OCI-LY3 (cell line): Measurements from ENCODE around the gene CACTIN.

ENCODE experiments used
- H2AFZ ChIP-seq: fragments of 200-600, 300-600 bp; shearing (Covaris generic); 2 replicates; pipeline ENCODE4 v1.6.0; 2014; ENCODE audit warnings: antibody characterized with exemption, low read depth, low read length
- H3K27ac ChIP-seq: fragments of 200-600, 300-600 bp; sonication (generic); 2 replicates; pipeline ENCODE4 v1.5.1; 2014; ENCODE audit warnings: mild to moderate bottlenecking, low read length, moderate library complexity, mixed read lengths
- H3K27me3 ChIP-seq: fragments of 200-600, 300-600 bp; sonication (generic); 2 replicates; pipeline ENCODE4 v1.6.1; 2014; ENCODE audit warnings: low read depth, low read length, mixed read lengths
- H3K36me3 ChIP-seq: fragments of 200-600, 300-600 bp; sonication (generic); replicated peaks from 2 replicates; pipeline ENCODE3; 2014; ENCODE audit warnings: low read depth, low read length, mixed read lengths
- H3K4me1 ChIP-seq: fragments of 300-600, 200-600 bp; sonication (generic); 2 replicates; pipeline ENCODE4 v1.6.1; 2014; ENCODE audit warnings: low read length, mixed read lengths
- H3K4me2 ChIP-seq: fragments of 200-600, 300-600 bp; sonication (generic); 2 replicates; pipeline ENCODE4 v1.6.1; 2014; ENCODE audit warnings: low read length, mixed read lengths
- H3K4me3 ChIP-seq: fragments of 300-600, 200-600 bp; sonication (generic); 2 replicates; pipeline ENCODE4 v1.5.1; 2014; ENCODE audit warnings: antibody characterized with exemption, mild to moderate bottlenecking, low read length, moderate library complexity
- H3K79me2 ChIP-seq: fragments of 300-600, 200-600 bp; shearing (Covaris generic); 2 replicates; pipeline ENCODE4 v1.6.1; 2014; ENCODE audit warnings: mild to moderate bottlenecking, low read length, mixed read lengths
- H3K9ac ChIP-seq: fragments of 300-600, 200-600 bp; shearing (Covaris generic); 2 replicates; pipeline ENCODE4 v1.6.0; 2014; ENCODE audit warnings: mild to moderate bottlenecking, low read length, moderate library complexity
- H3K9me3 ChIP-seq: fragments of 200-600, 300-600 bp; shearing (Covaris generic); 2 replicates; pipeline ENCODE4 v1.6.1; 2014; ENCODE audit warnings: low read length, mixed read lengths; ENCODE audit not compliant: insufficient read depth
- H4K20me1 ChIP-seq: fragments of 200-600, 300-600 bp; sonication (generic); 2 replicates; pipeline ENCODE4 v1.6.1; 2016; ENCODE audit warnings: low read length, mixed read lengths; ENCODE audit not compliant: insufficient read depth
- EZH2phosphoT487 ChIP-seq: fragments of 200-600 bp; shearing (Covaris generic); IDR thresholded peaks from 2 replicates; pipeline ENCODE4 v1.6.1; 2018; ENCODE audit warnings: antibody characterized with exemption, mixed run types, low read depth
- TF ChIP-seq, protein P1 (sequence below): fragments of 200-600, 300-600 bp; sonication (generic); IDR thresholded peaks from 2 replicates; pipeline ENCODE4 v1.5.1; 2014; ENCODE audit warnings: antibody characterized with exemption, low read length, low read depth

CACTIN gene

DNA sequence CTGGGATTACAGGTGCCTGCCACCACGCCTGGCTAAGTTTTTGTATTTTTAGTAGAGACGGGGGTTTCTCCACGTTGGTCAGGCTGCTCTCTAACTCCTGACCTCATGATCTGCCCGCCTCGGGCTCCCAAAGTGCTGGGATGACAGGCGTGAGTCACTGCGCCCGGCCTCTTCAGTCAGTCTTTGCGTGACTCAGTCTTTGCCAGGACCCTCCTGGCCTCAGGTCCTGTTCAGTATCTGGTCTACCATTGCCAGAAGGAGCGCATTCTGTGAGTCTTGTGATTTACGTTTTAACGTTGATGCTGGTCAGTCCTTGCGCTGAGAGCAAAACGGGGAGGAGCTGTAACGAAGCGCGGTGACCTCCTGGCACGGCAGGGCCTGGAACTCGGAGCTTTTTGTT lies 61.5 kb downstream of the CACTIN start:
- Histone ChIP-seq H3K4me2 (no peak overlapping the region), H3K27ac (no peak overlapping the region)
- TF ChIP-seq EZH2phosphoT487, result no peak
- TF ChIP-seq, protein P1, sequence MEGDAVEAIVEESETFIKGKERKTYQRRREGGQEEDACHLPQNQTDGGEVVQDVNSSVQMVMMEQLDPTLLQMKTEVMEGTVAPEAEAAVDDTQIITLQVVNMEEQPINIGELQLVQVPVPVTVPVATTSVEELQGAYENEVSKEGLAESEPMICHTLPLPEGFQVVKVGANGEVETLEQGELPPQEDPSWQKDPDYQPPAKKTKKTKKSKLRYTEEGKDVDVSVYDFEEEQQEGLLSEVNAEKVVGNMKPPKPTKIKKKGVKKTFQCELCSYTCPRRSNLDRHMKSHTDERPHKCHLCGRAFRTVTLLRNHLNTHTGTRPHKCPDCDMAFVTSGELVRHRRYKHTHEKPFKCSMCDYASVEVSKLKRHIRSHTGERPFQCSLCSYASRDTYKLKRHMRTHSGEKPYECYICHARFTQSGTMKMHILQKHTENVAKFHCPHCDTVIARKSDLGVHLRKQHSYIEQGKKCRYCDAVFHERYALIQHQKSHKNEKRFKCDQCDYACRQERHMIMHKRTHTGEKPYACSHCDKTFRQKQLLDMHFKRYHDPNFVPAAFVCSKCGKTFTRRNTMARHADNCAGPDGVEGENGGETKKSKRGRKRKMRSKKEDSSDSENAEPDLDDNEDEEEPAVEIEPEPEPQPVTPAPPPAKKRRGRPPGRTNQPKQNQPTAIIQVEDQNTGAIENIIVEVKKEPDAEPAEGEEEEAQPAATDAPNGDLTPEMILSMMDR, result no peak

DNA sequence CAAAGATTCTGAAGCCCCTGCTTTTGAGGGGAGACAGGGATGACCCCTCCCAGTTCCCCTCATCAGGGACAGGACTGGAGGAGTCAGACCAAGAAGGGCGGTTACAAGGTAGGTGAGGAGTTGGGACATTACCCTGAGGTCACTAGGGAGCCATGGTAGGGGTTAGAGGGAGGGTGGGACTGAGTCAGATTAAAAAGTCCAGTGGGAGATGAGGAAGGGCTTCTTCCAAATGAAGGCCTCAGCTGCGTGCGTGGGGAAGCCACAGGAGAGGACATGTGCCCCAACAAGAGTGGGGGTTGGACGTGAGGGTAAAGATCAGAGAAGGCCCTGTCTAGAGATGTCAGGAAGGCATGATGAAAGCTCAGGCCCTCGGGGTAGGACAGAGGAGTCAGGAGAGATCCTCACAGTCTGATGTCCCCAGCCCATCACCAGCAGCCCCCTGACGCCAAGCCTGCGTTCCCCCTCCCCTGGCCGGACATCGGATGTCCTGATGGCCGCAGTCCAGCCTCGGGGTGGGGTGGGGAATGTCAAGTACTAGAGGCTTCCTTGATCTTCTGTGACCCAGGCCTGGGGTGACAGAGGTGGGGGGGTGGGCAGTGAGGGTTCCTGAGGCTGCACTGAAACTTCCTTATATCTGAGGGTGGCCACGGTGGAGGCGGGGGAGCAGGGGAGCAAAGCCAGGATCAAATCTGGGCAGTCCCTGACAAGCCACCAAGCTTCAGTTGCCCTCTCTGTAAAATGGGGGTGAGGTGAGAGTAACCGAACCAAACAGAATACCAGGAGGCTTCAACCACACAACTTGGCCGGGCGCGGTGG lies 62.7 kb downstream of the CACTIN start:
- H3K9me3 ChIP-seq, result no peaks in the 10 kb centered on the region
- no peaks in the 10 kb centered on the region for H3K4me1 ChIP-seq
- no peak overlapping the region for H3K27ac ChIP-seq
- H2AFZ ChIP-seq, result no peak overlapping the region
- TF ChIP-seq EZH2phosphoT487, result no peak
- TF ChIP-seq, protein P1, result no peak
- H3K9ac ChIP-seq, result no peak overlapping the region
- no peak overlapping the region for H3K4me2 ChIP-seq
- no peaks in the 10 kb centered on the region for H3K36me3 ChIP-seq
- H3K79me2 ChIP-seq, result no peaks in the 10 kb centered on the region
- H3K27me3 ChIP-seq, result no peaks in the 10 kb centered on the region
- no peak overlapping the region for H3K4me3 ChIP-seq
- no peaks in the 10 kb centered on the region for H4K20me1 ChIP-seq

More for the DNA sequence above, 61.5 kb downstream of the CACTIN start:
- Histone ChIP-seq H3K9ac (no peak overlapping the region), H3K79me2 (no peaks in the 10 kb centered on the region), H4K20me1 (no peaks in the 10 kb centered on the region), H3K36me3 (no peaks in the 10 kb centered on the region), H2AFZ (no peak overlapping the region), H3K4me1 (no peaks in the 10 kb centered on the region), H3K9me3 (no peaks in the 10 kb centered on the region), H3K4me3 (no peak overlapping the region), H3K27me3 (no peaks in the 10 kb centered on the region)
